OCI-LY3 (cell line): ENCODE measurements around the gene DGKG.

ENCODE experiments used
- EZH2phosphoT487 ChIP-seq: fragments of 200-600 bp; shearing (Covaris generic); IDR thresholded peaks from 2 replicates; pipeline ENCODE4 v1.6.1; 2018; ENCODE audit warnings: antibody characterized with exemption, mixed run types, low read depth
- TF ChIP-seq, protein P1 (sequence below): fragments of 200-600, 300-600 bp; sonication (generic); IDR thresholded peaks from 2 replicates; pipeline ENCODE4 v1.5.1; 2014; ENCODE audit warnings: antibody characterized with exemption, low read length, low read depth

DNA sequence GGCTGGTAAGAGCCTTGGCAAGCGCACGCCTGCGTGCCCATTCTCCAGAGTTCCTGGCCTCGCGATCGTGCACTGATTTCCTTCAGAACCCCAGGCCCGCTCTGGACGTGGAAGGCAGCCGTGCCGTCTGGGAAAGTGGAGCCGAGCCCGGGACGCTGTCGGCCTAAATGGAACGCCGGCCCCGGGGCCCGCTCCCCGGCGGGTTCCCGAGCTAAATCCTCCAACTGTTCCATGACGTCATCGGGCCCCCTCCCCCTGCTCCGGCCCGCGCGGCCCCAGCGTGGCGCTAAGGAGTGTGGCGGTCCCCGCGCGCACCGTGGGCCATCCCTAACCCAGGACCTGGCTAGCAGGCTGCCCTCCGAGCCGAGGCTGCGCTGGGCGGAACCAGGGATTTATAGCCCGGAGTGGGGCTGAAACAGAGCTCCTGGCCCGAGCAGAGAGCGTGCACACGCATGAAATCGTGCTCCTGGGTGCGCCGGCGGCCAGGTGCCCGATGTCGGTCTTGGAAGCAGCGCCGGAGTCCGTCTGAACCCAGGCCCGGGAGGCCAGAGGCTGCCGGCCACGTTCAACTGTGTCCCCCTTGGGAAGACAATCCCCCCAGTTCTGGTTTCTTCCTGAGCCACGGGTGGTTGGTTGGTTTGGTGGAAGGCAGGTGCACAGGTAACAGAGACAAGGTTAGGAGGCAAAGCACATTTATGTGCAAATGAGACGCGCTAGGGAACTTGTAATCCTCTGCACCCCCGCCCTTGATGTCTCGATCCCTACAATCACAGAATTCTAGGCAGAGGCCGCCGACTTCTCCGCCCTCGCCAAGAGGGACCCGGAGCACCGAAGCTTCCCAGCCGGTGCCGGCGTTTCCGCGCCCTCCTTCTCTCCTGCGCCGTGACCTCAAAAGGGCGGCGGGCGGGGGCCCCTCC, 168.2 kb downstream of the DGKG start:
- TF ChIP-seq EZH2phosphoT487: no peak
- TF ChIP-seq, protein P1, sequence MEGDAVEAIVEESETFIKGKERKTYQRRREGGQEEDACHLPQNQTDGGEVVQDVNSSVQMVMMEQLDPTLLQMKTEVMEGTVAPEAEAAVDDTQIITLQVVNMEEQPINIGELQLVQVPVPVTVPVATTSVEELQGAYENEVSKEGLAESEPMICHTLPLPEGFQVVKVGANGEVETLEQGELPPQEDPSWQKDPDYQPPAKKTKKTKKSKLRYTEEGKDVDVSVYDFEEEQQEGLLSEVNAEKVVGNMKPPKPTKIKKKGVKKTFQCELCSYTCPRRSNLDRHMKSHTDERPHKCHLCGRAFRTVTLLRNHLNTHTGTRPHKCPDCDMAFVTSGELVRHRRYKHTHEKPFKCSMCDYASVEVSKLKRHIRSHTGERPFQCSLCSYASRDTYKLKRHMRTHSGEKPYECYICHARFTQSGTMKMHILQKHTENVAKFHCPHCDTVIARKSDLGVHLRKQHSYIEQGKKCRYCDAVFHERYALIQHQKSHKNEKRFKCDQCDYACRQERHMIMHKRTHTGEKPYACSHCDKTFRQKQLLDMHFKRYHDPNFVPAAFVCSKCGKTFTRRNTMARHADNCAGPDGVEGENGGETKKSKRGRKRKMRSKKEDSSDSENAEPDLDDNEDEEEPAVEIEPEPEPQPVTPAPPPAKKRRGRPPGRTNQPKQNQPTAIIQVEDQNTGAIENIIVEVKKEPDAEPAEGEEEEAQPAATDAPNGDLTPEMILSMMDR: no peak
